ENCODE measurements around the gene PRRC2C. TPM values are rescaled to one million over a fixed set of nuclear protein-coding genes. Genes with fewer than 3 reads are reported as not detected.

Gene PRRC2C
- polyA plus RNA-seq, 1 donor from 2014 or later = 42.4 TPM

DNA sequence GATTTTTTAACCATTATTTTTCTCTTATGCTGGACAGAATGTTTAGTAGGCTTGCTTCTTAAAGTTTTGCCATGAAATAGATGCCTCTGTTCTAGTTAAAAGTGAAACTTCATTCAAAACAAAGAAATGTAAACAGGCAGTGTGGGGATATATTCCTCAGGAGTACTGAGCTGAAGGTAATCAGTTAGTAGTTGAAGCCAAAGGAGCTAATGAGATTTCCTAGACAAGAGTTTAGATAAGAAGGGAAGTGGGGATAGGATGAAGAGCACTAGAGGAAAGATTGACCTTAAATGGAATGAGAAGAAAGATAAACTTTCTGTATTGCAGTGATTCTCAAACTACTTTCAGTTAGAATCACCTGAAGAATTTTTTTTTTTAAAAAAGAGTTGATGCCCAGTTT, 23.9 kb downstream of the PRRC2C start:
- H3K9me2 ChIP-seq (ENCODE audit: insufficient read depth, low read length) = no peaks in the 10 kb centered on the region
- H3K27ac ChIP-seq (ENCODE audit: low read length) = no peak overlapping the region
- no peaks in the 10 kb centered on the region for H3K27me3 ChIP-seq (ENCODE audit: insufficient read depth, low read depth, low read length)
- no peak overlapping the region for H2AFZ ChIP-seq (ENCODE audit: low read depth, low read length)
- H3K9ac ChIP-seq (ENCODE audit: low read length) = no peak overlapping the region
- no peaks in the 10 kb centered on the region for H3K36me3 ChIP-seq (ENCODE audit: insufficient read depth, low read length)
- peaks cover 25% of the 10 kb centered on the region for H4K20me1 ChIP-seq (ENCODE audit: insufficient read depth)
- peaks cover 99% of the 10 kb centered on the region for H3K79me2 ChIP-seq (replicated peaks; ENCODE audit: insufficient read depth, low read length)
- H3F3A ChIP-seq (ENCODE audit: insufficient read depth, low read length, poor library complexity, severe bottlenecking) = no peaks in the 10 kb centered on the region
- no peak for TF ChIP-seq SMC3 (conservative IDR thresholded peaks at IDR 0.05; ENCODE audit: poor library complexity)
- TF ChIP-seq RAD21 (conservative IDR thresholded peaks at IDR 0.05) = no peak
- no peak for TF ChIP-seq TAF1 (IDR thresholded peaks at IDR 0.05; ENCODE audit: low read depth)
- TF ChIP-seq POLR2AphosphoS5 (IDR thresholded peaks at IDR 0.05) = no peak
- TF ChIP-seq EZH2 (IDR thresholded peaks at IDR 0.05; ENCODE audit: borderline replicate concordance, insufficient read depth, low read length, poor library complexity, severe bottlenecking) = no peak
- TF ChIP-seq, protein P1, sequence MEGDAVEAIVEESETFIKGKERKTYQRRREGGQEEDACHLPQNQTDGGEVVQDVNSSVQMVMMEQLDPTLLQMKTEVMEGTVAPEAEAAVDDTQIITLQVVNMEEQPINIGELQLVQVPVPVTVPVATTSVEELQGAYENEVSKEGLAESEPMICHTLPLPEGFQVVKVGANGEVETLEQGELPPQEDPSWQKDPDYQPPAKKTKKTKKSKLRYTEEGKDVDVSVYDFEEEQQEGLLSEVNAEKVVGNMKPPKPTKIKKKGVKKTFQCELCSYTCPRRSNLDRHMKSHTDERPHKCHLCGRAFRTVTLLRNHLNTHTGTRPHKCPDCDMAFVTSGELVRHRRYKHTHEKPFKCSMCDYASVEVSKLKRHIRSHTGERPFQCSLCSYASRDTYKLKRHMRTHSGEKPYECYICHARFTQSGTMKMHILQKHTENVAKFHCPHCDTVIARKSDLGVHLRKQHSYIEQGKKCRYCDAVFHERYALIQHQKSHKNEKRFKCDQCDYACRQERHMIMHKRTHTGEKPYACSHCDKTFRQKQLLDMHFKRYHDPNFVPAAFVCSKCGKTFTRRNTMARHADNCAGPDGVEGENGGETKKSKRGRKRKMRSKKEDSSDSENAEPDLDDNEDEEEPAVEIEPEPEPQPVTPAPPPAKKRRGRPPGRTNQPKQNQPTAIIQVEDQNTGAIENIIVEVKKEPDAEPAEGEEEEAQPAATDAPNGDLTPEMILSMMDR (IDR thresholded peaks at IDR 0.05; ENCODE audit: poor library complexity, severe bottlenecking) = no peak
- no peak for TF ChIP-seq MXI1 (conservative IDR thresholded peaks at IDR 0.05; ENCODE audit: poor library complexity, severe bottlenecking)
- TF ChIP-seq, protein P2, sequence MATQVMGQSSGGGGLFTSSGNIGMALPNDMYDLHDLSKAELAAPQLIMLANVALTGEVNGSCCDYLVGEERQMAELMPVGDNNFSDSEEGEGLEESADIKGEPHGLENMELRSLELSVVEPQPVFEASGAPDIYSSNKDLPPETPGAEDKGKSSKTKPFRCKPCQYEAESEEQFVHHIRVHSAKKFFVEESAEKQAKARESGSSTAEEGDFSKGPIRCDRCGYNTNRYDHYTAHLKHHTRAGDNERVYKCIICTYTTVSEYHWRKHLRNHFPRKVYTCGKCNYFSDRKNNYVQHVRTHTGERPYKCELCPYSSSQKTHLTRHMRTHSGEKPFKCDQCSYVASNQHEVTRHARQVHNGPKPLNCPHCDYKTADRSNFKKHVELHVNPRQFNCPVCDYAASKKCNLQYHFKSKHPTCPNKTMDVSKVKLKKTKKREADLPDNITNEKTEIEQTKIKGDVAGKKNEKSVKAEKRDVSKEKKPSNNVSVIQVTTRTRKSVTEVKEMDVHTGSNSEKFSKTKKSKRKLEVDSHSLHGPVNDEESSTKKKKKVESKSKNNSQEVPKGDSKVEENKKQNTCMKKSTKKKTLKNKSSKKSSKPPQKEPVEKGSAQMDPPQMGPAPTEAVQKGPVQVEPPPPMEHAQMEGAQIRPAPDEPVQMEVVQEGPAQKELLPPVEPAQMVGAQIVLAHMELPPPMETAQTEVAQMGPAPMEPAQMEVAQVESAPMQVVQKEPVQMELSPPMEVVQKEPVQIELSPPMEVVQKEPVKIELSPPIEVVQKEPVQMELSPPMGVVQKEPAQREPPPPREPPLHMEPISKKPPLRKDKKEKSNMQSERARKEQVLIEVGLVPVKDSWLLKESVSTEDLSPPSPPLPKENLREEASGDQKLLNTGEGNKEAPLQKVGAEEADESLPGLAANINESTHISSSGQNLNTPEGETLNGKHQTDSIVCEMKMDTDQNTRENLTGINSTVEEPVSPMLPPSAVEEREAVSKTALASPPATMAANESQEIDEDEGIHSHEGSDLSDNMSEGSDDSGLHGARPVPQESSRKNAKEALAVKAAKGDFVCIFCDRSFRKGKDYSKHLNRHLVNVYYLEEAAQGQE (IDR thresholded peaks at IDR 0.05; ENCODE audit: borderline replicate concordance) = no peak
- TF ChIP-seq EP300 (conservative IDR thresholded peaks at IDR 0.05; ENCODE audit: poor library complexity, severe bottlenecking) = no peak
- no peaks in the 10 kb centered on the region for H3K9me3 ChIP-seq (ENCODE audit: low read length)
- no peak overlapping the region for H3K4me2 ChIP-seq (ENCODE audit: low read length)
- H3K4me3 ChIP-seq (ENCODE audit: low read length) = no peak overlapping the region

DNA sequence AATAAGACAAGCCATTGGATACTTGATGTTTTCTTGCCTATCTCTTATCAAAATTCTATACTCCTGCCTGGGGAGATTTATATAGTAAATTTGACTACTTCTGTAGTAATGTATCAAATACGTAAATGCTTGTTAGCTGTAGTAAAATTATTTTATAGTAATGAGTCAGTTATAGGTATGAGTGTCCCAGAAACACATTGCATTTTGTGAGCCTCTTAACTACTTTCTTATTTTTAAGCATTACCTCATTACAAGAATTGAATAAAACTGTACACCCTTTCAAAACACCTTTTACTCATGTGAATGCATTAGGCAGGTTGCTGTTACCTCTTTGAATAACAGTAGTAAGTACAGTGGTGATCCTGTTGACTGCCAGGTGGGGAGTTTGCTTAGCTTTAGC, 28.4 kb downstream of the PRRC2C start:
- peaks cover 7% of the 10 kb centered on the region for H3K36me3 ChIP-seq (ENCODE audit: insufficient read depth, low read length)
- H3K9me2 ChIP-seq (ENCODE audit: insufficient read depth, low read length) = no peaks in the 10 kb centered on the region
- peaks cover 19% of the 10 kb centered on the region for H4K20me1 ChIP-seq (ENCODE audit: insufficient read depth)
- no peak overlapping the region for H3K4me2 ChIP-seq (ENCODE audit: low read length)
- no peaks in the 10 kb centered on the region for H3F3A ChIP-seq (ENCODE audit: insufficient read depth, low read length, poor library complexity, severe bottlenecking)
- no peak overlapping the region for H3K4me3 ChIP-seq (ENCODE audit: low read length)
- H3K27ac ChIP-seq (ENCODE audit: low read length) = no peak overlapping the region
- H3K27me3 ChIP-seq (ENCODE audit: insufficient read depth, low read depth, low read length) = no peaks in the 10 kb centered on the region
- H3K9ac ChIP-seq (ENCODE audit: low read length) = no peak overlapping the region
- TF ChIP-seq MXI1 (conservative IDR thresholded peaks at IDR 0.05; ENCODE audit: poor library complexity, severe bottlenecking) (no peak), TAF1 (IDR thresholded peaks at IDR 0.05; ENCODE audit: low read depth) (no peak), SMC3 (conservative IDR thresholded peaks at IDR 0.05; ENCODE audit: poor library complexity) (no peak), EZH2 (IDR thresholded peaks at IDR 0.05; ENCODE audit: borderline replicate concordance, insufficient read depth, low read length, poor library complexity, severe bottlenecking) (no peak), RAD21 (conservative IDR thresholded peaks at IDR 0.05) (no peak)
- TF ChIP-seq, protein P2 (IDR thresholded peaks at IDR 0.05; ENCODE audit: borderline replicate concordance) = no peak
- H3K9me3 ChIP-seq (ENCODE audit: low read length) = no peaks in the 10 kb centered on the region
- peaks cover 53% of the 10 kb centered on the region for H3K79me2 ChIP-seq (replicated peaks; ENCODE audit: insufficient read depth, low read length)
- no peak overlapping the region for H2AFZ ChIP-seq (ENCODE audit: low read depth, low read length)
